Testis (tissue), 3 donors: ENCODE data around the gene DDX24. TPM values are rescaled to one million over a fixed set of nuclear protein-coding genes. Genes with fewer than 3 reads are reported as not detected.
A peak's percentile ranks its signal among the peaks of the same experiment; 100 is the strongest.

Experiments used
- DNase-seq: peaks from one replicate; pipeline ENCODE4 v3.0.0-alpha.2; 2019
- H3K27ac ChIP-seq, 2 donors: fragments of 200-600 bp; sonication (generic); one replicate each; pipeline ENCODE4 v1.5.1; 2019
- H3K27me3 ChIP-seq: fragments of 200-600 bp; sonication (generic); one replicate; pipeline ENCODE4 v1.5.1; 2019
- H3K36me3 ChIP-seq: fragments of 200-600 bp; sonication (generic); one replicate; pipeline ENCODE4 v1.5.1; 2017; ENCODE audit warnings: low read depth; ENCODE audit errors: missing control alignments
- H3K4me1 ChIP-seq: fragments of 200-600 bp; sonication (generic); one replicate; pipeline ENCODE4 v1.5.1; 2019
- H3K4me3 ChIP-seq, 2 donors: fragments of 200-600 bp; sonication (generic); one replicate each; pipeline ENCODE4 v1.5.1; 2017 to 2019
- H3K9me3 ChIP-seq: fragments of 200-600 bp; sonication (generic); one replicate; pipeline ENCODE4 v1.5.1; 2017
- CTCF ChIP-seq, 3 experiments: fragments of 450-650 bp in 2 of 3; fragments of 200-600 bp in 1 of 3; sonication (generic) in 1 of 3; IDR thresholded peaks; one replicate each; pipeline ENCODE4 v1.5.1; 2016 to 2019; ENCODE audit warnings: antibody characterized with exemption in 3 of 3, mild to moderate bottlenecking in 2 of 3, moderate library complexity in 1 of 3
- POLR2A ChIP-seq: fragments of 450-650 bp; IDR thresholded peaks from one replicate; pipeline ENCODE4 v1.6.1; 2017; ENCODE audit warnings: antibody characterized with exemption, mild to moderate bottlenecking, moderate library complexity
- WGBS, 2 donors: methylation state at CpG; one replicate each; pipeline ENCODE4 v1.1.5; 2018; 5-methylcytosine and 5-hydroxymethylcytosine counted together
- intact Hi-C: fragments of 100-400 bp; cut with DNase I; formaldehyde crosslinking; loops from one replicate; pipeline ENCODE4 v1.15.1; 2023; ENCODE audit warnings: low total_unique reads
- polyA plus RNA-seq: library from polyadenylated mRNA; stranded (reverse); fragments of 350-450 nt; fragmentation: Illumina TruSeq; extraction: RNeasy Lipid Tissue Mini Kit (QIAGEN cat#74804); gene quantifications from one replicate; pipeline ENCODE4 v1.2.3, GENCODE V29; 2014; ENCODE audit warnings: low read depth, low replicate concordance; ENCODE audit not compliant: insufficient read depth
- total RNA-seq, 2 donors: library from RNA; depleted of rRNA; stranded (reverse); fragments of >200 nt; gene quantifications; one replicate each; pipeline ENCODE4 v1.2.3, GENCODE V29; 2016

DDX24 gene
- total and polyA plus RNA-seq, 3 donors from 2014 or later = 378 to 485 (median 431) TPM

- intact Hi-C loops = no loop called here
- Histone ChIP-seq H3K4me3 (no peak overlapping the region), H3K36me3 (no peaks in the 10 kb centered on the region), H3K4me1 (no peaks in the 10 kb centered on the region), H3K9me3 (no peaks in the 10 kb centered on the region), H3K27ac (no peak overlapping the region), H3K27me3 (no peaks in the 10 kb centered on the region)
- no peak for TF ChIP-seq CTCF (IDR thresholded peaks at IDR 0.05)
- TF ChIP-seq POLR2A = no peak
- 89 to 90% methylated on average over 5 to 6 of the region's 6 CpGs for WGBS, 2 donors
- no peak for DNase-seq
These were observed 46.3 kb upstream of the DDX24 start for GRCh38 chr14:94127330-94127729.

- Histone ChIP-seq H3K4me1 (no peaks in the 10 kb centered on the region), H3K27me3 (no peaks in the 10 kb centered on the region), H3K36me3 (no peaks in the 10 kb centered on the region), H3K27ac (no peak overlapping the region), H3K4me3 (no peak overlapping the region), H3K9me3 (no peaks in the 10 kb centered on the region)
- WGBS, 2 donors = 79 to 83% methylated on average over 5 of the region's 5 CpGs
- TF ChIP-seq CTCF (IDR thresholded peaks at IDR 0.05) = no peak
- intact Hi-C loops = no loop called here
- no peak for DNase-seq
These were observed 45.8 kb upstream of the DDX24 start for GRCh38 chr14:94126800-94127199.

- Histone ChIP-seq H3K9me3 (no peaks in the 10 kb centered on the region), H3K27me3 (no peaks in the 10 kb centered on the region), H3K4me3 (no peak overlapping the region), H3K27ac (no peak overlapping the region), H3K36me3 (no peaks in the 10 kb centered on the region), H3K4me1 (no peaks in the 10 kb centered on the region)
- 80 to 88% methylated on average over 1 of the region's 1 CpG for WGBS, 2 donors
- no peak for DNase-seq
- intact Hi-C loops = no loop called here
- TF ChIP-seq CTCF (IDR thresholded peaks at IDR 0.05) = no peak
- TF ChIP-seq POLR2A = no peak
These were observed 45.3 kb upstream of the DDX24 start for GRCh38 chr14:94126419-94126677.

- Histone ChIP-seq H3K36me3 (no peaks in the 10 kb centered on the region), H3K27me3 (no peaks in the 10 kb centered on the region), H3K27ac (no peak overlapping the region), H3K9me3 (no peaks in the 10 kb centered on the region), H3K4me1 (no peaks in the 10 kb centered on the region), H3K4me3 (no peak overlapping the region)
- TF ChIP-seq POLR2A = no peak
- TF ChIP-seq CTCF (IDR thresholded peaks at IDR 0.05) = no peak
- peak; percentile 11 for DNase-seq
- 89 to 90% methylated on average over 6 of the region's 6 CpGs for WGBS, 2 donors
- intact Hi-C loops = no loop called here
These were observed 44.8 kb upstream of the DDX24 start for GRCh38 chr14:94125659-94126418.
